HG03159 (cell line): ENCODE results near the gene PARK7.

Experiments
- ATAC-seq: cut with Tn5 transposase; IDR thresholded peaks from one replicate; pipeline ENCODE4 v1.9.1; 2021; ENCODE audit warnings: mild to moderate bottlenecking, moderate library complexity; ENCODE audit not compliant: unreplicated experiment

Gene PARK7

DNA sequence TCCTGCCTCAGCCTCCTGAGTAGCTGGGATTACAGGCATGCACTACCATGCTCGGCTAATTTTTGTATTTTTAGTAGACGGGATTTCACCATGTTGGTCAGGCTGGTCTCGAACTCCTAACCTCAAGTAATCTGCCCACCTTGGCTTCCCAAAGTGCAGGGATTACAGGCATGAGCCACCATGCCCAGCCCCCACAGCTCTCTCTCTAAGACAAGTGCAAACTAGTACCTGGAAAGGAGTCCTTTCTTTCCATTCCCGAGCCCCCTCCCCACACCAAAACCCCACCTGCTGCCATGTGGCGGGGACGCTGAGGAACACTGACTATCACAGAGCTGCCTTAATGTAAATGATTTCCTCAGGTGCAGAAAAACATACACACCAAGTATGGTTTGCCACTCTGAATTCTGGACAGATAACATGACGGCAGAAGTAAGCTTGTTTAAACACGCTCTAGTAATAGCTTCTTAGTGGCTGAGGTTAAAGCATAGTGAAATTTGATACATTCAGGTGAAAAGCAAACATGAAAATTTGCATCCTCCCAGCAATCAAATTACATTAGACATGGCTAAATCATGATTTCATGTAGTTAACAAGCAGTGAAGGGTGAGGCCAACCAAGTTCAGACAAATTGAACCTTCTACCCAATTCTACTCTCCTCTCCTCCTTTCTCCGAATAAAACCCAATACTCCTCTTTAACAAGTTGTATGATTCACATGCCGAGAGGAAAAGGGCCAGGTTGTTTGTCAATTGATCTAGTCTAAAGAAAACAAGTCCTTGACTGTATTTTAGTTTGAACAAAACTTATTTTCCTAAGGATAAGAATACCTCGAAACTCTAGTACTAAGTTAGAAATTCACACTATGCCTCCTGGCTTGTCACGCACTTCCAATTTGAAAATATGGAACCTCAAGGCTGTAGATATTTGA lies 44.8 kb downstream of the PARK7 start:
- no peak for ATAC-seq

- ATAC-seq: no peak
Measured at GRCh38 chr1:8009043-8010002, 47.8 kb downstream of the PARK7 start.

DNA sequence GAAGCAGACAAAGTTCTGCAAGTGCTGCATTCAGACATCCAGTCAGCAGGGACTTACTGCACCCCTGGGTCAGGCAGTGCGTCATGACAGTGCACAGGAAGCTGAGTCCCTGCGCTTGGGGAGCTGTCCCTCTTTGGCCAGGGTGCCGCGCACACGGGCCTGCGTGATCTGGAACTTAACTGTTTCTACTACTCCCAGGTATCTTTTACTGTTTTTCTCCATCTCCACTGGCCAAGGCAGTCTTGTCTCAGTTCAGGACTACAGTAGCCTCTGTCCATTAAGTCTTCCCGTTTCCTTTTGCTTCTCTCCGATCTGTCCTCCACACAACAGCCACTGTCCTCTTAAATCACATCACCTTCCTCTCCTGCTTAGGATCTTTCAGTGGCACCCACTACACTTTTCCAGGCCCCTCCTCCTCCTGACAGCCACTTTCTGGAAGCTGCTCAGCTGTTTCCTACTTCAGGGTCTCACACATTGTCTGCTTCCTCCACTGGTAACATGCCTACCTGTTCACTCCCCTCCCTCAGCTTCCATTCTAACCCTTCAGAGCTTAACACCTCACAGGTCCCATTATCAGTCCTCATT lies 48.7 kb downstream of the PARK7 start:
- no peak for ATAC-seq

GRCh38 chr1:8011016-8011415 lies 49.5 kb downstream of the PARK7 start:
- no peak for ATAC-seq

GRCh38 chr1:8011923-8012858 lies 50.7 kb downstream of the PARK7 start:
- no peak for ATAC-seq

- ATAC-seq: no peak
Measured at GRCh38 chr1:8012955-8013354, 51.4 kb downstream of the PARK7 start.

- ATAC-seq: no peak
Measured at GRCh38 chr1:8013399-8013798, 51.9 kb downstream of the PARK7 start.

DNA sequence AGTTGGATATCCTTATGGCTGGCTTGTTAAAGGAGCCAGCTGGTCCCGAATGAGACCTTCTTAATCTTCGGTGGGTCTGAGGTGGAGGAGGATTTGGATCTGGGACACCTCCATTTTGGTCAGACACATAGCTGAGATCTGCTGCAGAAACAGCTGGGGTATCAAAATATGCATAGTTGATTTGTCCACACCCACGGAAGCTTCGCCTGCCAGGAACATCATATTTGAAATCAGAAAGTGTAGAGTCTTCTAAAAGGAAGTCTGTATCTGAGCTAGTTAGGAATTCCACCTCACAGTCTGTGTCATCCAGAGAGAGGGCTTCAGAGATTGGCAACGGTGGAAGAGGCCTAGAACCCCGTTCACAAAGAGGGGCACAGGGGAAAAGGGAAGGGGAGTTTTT lies 52.3 kb downstream of the PARK7 start:
- ATAC-seq: no peak

GRCh38 chr1:8014381-8014988 lies 53.0 kb downstream of the PARK7 start:
- ATAC-seq: no peak

- ATAC-seq: no peak
Measured at GRCh38 chr1:8015036-8015808, 53.7 kb downstream of the PARK7 start.

- ATAC-seq: no peak
Measured at GRCh38 chr1:8015809-8016165, 54.3 kb downstream of the PARK7 start.

DNA sequence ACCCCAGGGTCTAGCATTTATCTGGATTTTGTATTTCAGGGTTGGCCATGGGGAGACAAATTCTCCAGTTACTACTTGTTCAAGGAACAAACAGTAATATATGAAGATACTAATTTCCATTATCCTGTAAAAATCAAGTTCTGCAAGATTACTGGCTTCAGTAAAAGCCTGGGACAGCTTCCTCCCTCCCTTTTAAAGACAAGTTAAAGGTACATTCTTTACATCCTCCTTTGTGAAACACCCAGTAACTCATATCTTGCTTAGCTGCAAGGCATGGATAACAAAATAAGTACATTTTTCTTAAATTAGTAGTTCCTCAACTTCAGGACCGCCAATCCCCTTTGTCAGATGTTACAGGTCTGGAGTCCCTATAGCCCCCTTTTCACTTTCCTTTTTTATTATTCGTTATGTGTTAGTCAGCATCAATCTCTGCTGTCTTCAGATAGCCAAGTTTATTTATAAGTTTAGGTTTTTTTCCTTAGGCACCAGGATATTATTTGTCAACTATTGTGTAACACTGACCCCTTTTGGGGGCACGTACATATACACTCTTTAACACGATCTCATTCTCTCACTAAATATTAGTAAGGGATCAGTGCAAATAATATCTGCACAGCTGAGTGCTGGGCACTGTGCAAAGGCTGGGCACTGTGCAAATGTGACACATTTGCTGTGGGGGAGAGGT lies 54.8 kb downstream of the PARK7 start:
- ATAC-seq: no peak

GRCh38 chr1:8016895-8017241 lies 55.4 kb downstream of the PARK7 start:
- no peak for ATAC-seq

GRCh38 chr1:8017495-8018197 lies 56.1 kb downstream of the PARK7 start:
- ATAC-seq: no peak

- no peak for ATAC-seq
Measured at GRCh38 chr1:8018492-8019228, 57.1 kb downstream of the PARK7 start.

GRCh38 chr1:8019229-8019620 lies 57.7 kb downstream of the PARK7 start:
- no peak for ATAC-seq

GRCh38 chr1:8020032-8020431 lies 58.5 kb downstream of the PARK7 start:
- ATAC-seq: no peak
